GM21737 (cell line): ENCODE results near the gene VASN.

Experiments
- ATAC-seq: cut with Tn5 transposase; IDR thresholded peaks from one replicate; pipeline ENCODE4 v1.9.1; 2021; ENCODE audit warnings: mild to moderate bottlenecking, moderate library complexity; ENCODE audit not compliant: unreplicated experiment

The VASN gene

GRCh38 chr16:4351880-4352279, 19.8 kb upstream of the VASN start:
- no peak for ATAC-seq

- no peak for ATAC-seq
Observed at GRCh38 chr16:4352843-4353242, 18.8 kb upstream of the VASN start.

DNA sequence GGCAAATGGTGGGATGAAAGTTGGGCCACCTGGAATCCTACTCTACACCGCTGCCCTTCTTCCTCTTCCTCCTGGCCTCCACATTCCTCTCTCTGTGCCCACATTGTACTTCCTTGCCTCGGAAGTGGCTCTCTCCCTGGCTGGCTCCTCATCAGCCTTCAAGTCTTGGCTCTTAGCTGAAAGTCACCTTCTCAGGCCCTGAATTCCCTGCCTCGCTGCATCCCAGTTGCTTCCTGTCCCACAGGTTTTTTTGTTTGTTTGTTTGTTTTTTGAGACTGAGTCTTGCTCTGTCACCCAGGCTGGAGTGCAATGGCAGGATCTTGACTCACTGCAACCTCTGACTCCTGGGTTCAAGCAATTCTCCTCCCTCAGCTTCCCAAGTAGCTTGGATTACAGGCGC, 18.0 kb upstream of the VASN start:
- ATAC-seq, result no peak

GRCh38 chr16:4354512-4355409, 16.9 kb upstream of the VASN start:
- no peak for ATAC-seq

GRCh38 chr16:4356820-4357219, 14.8 kb upstream of the VASN start:
- no peak for ATAC-seq

DNA sequence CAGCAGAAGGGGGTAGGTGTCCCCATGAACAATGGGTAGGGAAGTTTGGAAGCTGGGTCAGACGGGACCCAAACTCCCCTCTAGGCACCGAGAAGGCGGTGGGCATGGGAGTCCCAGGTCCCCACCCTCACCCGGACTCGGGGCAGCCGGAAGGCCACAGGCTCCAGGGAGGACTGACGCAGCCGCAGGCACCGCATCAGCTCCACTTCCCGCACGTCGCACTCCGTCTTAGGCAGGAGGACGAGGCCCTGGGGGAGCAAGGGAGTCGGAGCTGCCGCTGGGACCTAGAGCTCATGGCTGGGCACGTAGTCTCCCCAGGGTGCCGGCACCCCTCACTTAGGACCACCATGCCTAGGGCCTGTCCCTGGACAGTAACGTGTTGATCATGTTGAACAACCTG, 13.4 kb upstream of the VASN start:
- no peak for ATAC-seq

GRCh38 chr16:4358831-4359561, 12.7 kb upstream of the VASN start:
- ATAC-seq, result no peak

- no peak for ATAC-seq
Observed at GRCh38 chr16:4359914-4360313, 11.7 kb upstream of the VASN start.

DNA sequence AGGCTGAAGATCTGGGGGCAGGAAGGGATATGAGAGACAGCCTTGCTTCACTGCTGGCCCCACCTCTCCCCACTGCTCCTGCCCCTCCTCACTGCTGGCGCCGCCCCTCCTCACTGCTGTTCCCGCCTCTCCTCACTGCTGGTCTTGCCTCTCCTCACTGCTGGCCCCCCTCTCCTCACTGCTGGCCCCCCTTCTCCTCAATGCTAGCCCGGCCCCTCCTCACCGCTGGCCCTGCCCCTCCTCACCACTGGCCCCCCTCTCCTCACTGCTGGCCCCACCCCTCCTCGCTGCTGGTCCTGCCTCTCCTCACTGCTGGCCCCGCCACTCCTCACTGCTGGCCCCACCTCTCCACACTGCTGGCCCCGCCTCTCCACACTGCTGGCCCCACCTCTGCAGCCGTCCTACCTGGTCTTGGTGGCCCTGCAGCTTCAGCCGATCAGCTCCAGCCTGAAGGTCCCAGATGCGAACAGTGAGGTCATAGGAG, 11.1 kb upstream of the VASN start:
- no peak for ATAC-seq

DNA sequence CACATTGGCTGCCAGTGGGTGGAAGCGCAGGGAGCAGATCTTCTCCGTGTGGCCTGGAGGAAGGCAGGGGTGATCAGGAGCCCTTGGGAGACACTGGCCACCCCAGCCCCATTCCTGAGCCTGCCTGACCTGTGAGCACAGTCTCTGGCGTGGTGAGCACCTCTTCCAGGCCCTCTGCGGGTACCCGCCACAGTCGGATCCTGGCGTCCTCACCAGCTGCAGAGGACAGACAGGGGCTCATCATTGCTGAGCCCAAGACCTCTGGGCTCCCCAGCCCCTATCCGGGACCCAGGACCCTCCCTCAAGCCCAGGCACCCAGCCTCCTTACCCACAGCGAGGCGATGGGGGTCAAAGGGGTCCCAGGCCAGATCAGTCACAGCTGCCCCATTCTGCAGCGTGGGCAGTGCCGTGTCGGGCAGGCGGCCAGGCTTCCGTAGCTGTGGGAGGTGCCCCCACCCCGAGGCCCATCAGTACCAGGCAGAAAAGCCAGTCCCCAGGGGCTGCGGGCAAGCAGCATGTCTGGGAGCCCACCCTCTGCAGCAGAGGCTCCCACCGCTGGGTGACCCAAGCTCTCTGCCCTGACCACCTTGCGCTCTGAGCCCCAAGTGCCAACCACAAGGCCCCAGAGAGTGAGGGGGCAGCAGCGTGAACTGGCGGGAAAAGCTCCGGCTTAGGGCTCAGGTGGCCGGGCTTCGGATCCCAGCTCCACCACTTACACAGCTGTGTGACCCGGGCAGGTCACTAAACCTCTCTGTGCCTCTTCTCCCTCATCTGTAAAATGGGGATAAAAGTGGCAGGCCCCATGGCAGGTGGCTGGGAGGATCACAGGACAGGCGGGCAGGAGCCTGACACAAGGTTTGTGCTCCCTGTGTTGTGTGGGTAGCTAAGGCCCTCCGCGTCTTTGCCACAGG, 10.4 kb upstream of the VASN start:
- no peak for ATAC-seq

- no peak for ATAC-seq
Observed at GRCh38 chr16:4361944-4362311, 9.7 kb upstream of the VASN start.

DNA sequence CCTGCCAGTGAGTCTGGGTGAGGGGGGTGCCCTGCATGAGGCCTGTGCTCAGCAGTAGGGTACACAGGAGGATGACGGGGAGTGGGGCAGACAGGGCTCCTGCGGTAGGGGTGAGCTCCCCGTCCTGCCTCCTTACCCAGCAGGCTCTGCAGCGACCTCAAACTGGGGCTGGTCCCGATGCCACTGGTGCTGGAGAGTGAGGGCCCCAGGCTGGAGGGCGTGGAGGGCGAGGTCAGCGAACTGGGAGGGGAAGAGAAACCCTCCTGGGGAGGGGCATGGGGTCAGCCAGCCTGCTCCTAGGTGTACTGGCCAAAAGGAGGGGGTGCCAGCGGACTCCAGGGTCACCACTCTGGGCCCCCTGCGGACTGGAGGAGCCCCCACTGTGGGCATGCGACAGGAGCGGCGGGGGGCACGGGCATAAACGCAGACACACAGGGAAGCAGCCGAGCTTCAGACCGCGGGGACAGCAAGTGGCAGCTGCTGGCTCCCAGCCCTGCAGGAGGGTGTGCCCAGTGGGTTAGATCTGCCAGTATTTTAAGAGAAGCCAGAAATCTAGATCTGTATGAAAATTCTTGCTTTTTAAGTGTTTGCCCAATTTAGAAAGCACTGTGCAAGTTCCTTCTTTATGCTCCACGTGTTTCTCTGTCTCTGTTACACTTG, 9.0 kb upstream of the VASN start:
- ATAC-seq, result no peak

DNA sequence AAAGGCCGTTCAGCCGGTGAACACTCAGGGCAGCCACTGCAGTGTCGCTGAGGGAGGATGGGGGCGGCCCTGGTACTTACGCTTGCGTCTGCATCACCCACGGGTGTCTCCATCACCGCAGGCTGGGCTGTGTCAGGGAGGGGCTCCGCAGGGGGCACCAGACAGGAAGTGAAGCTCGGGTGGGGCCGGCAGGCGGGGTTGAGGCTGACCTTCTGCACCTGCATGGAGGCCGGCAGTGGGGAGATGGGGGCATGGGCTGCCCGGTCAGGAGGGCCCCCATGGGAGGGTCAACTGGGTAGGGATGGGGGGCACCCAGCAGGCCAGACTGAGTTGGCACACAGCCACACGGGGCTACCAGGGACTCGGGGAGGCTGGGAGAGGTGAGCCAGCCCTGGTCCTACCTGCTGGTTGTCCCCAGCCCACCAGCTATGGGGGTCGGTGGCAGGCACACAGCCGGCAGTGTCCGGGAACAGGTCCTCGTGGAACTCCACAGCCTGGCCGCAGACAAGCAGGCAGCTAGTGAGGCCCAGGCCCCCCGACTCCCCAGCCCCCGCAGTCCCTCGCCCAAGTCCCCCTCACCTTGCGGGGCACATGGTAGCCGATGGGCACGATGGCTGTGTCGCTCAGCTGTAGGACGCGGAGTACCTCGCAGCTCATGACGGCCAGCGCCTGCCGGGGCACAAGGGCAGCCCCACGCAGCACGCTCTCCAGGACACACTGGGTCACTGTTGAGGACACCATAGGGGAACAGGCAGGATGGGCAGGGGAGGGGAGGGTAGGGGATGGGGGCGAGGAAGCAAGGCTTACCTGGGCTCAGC, 7.2 kb upstream of the VASN start:
- no peak for ATAC-seq

DNA sequence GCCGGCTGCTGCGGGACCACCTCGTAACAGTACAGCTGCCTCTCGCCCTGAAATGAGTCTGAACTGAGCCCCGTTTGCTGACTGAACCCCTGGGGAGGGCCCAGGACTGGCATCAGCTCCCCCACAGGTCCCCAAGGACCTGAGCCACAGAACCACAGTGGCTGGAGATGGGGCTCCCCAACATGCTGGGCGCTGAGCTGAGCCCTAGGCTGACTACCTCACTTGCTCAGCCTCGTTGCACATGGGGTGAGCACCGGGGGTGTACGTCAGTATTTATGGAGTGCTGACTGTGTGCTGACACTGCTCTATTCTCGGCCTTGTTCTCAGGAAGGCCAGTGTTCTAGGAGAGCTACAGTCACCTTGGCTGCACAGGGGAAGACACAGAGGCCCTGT, 6.6 kb upstream of the VASN start:
- ATAC-seq, result no peak

- ATAC-seq, result no peak
Observed at GRCh38 chr16:4365615-4366014, 6.0 kb upstream of the VASN start.

DNA sequence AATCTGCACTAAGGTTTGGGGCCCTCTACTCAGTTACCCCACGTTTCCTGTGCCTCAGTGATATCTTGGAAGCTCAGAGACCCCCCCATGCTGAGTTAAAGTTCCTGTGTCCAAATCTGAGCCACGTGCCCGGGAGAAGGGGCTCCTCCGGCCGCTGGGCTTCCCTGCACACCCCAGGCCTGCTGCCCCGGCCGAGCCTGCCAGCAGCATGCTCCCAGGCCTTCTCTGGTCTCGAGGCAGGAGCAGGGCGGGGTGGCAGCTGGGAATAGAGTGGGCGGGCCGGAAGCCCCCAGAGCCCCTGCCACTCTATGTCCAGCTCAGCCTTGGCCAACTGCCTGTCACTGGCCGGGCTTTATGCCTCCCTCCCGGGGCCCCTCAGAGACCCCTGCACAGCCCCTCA, 5.6 kb upstream of the VASN start:
- no peak for ATAC-seq

DNA sequence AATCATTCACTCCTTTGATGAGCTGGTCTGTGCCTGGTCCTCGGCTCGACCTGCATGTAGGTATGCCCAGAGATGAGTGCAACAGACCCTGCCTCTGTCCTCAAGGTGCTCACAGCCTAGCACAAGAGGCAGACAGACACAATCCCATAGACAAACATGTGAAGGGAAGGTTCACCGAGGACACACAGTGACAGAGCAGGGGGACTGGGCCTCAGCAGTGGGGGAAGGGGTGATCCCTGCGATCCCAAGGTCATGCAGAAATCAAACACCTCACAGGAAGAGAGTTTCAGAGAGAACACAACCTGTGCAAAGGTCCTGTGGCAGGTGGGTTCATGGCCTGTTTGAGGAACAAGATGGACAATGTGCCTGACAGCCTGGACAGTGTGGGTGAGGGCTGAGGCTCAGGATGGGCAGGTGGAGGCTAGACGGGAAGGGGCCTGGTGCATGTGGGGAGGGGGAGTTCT, 4.2 kb upstream of the VASN start:
- ATAC-seq, result no peak

DNA sequence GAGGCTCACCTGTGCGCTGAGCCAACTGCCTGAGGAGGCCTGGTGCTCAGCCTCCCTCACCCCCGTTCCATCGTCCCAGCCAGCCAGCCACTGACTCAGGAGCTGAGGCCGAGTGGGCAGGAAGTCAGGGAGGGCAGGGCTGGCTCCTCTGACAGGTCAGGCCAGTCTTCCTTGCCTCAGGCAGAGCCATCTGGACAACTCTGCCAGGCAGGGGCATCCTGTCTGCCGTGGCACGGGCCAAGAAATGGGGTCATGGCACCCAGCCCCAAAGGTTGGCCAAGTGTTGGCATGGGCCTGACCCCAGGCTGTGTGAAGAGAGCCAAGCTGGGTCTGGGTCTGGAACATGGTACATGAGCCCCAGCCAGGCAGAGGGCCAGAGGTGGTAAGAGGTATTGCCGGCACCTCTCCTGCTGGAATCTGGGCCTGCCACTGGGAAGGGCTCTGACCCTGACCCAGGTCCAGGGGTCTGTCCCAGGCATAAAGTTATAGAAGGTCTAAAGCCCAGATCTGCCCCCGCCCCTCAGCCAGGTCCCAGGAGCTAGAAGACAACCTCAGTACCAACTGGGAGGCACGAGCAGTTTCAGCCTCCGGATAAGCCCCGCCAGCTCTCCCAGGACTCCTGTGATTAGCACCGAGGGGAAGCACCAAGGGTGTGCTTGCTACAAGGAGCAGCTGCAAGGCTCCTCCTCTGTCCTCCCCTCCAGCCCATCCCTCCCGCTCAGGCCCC, 2.5 kb upstream of the VASN start:
- no peak for ATAC-seq

- no peak for ATAC-seq
Observed at GRCh38 chr16:4370151-4370550, 1.5 kb upstream of the VASN start.
